VCaP (cell line): Measurements from ENCODE around the gene SNX3.

Experiments
- H3K27ac ChIP-seq: fragments of 450-650 bp; 2 replicates; pipeline ENCODE4 v1.5.1; 2017
- CTCF ChIP-seq: fragments of 450-650 bp; conservative IDR thresholded peaks from 2 replicates; pipeline ENCODE4 v1.5.1; 2017; ENCODE audit warnings: mild to moderate bottlenecking, moderate library complexity

Gene SNX3

GRCh38 chr6:108222504-108222903 is 38.3 kb downstream of the SNX3 start:
- H3K27ac ChIP-seq = no peak overlapping the region
- TF ChIP-seq CTCF = no peak

- H3K27ac ChIP-seq = no peak overlapping the region
- TF ChIP-seq CTCF = no peak
These were observed 38.8 kb downstream of the SNX3 start for GRCh38 chr6:108222064-108222463.

- TF ChIP-seq CTCF = no peak
- H3K27ac ChIP-seq = peak overlapping the region; percentile 89
These were observed 49.2 kb downstream of the SNX3 start for GRCh38 chr6:108211671-108212070.

- H3K27ac ChIP-seq = peak overlapping the region; percentile 89
These were observed 50.3 kb downstream of the SNX3 start for GRCh38 chr6:108210556-108210955.

GRCh38 chr6:108209738-108210137 is 51.1 kb downstream of the SNX3 start:
- peak overlapping the region; percentile 89; the same call in 1 of the 2 replicates for H3K27ac ChIP-seq
- TF ChIP-seq CTCF = no peak

More at GRCh38 chr6:108210556-108210955, 50.3 kb downstream of the SNX3 start:
- TF ChIP-seq CTCF = no peak

- H3K27ac ChIP-seq = no peak overlapping the region
- TF ChIP-seq CTCF = no peak
These were observed 53.8 kb downstream of the SNX3 start for GRCh38 chr6:108207013-108207412.

- TF ChIP-seq CTCF = no peak
- H3K27ac ChIP-seq = no peak overlapping the region
These were observed 57.4 kb downstream of the SNX3 start for GRCh38 chr6:108203189-108204112.
